ENCODE data around the gene OR10A5.

GRCh38 chr11:6892400-6892799 is 46.9 kb downstream of the OR10A5 start, which contains the start of gene OR2D2:
- TF ChIP-seq CTCF (IDR thresholded peaks at IDR 0.05) (no peak), POLR2A (IDR thresholded peaks at IDR 0.05) (no peak)

Data from esophagus squamous epithelium (tissue), 4 donors.